Measurements from ENCODE around the gene PRKAG2.

Gene PRKAG2

GRCh38 chr7:151866028-151866427, 10.9 kb downstream of the PRKAG2 start:
- DNase-seq (ENCODE audit: low spot score) = no peak

- no peak for DNase-seq (ENCODE audit: low spot score)
These were observed 11.7 kb downstream of the PRKAG2 start for GRCh38 chr7:151865070-151865670.

- DNase-seq (ENCODE audit: low spot score) = no peak
These were observed 12.4 kb downstream of the PRKAG2 start for GRCh38 chr7:151864561-151864960.

- DNase-seq (ENCODE audit: low spot score) = no peak
These were observed 12.8 kb downstream of the PRKAG2 start for GRCh38 chr7:151864081-151864480.

- no peak for DNase-seq (ENCODE audit: low spot score)
These were observed 13.4 kb downstream of the PRKAG2 start for GRCh38 chr7:151863386-151864079.

GRCh38 chr7:151862606-151863381, 14.1 kb downstream of the PRKAG2 start:
- no peak for DNase-seq (ENCODE audit: low spot score)

GRCh38 chr7:151861881-151862280, 15.0 kb downstream of the PRKAG2 start:
- no peak for DNase-seq (ENCODE audit: low spot score)

- DNase-seq (ENCODE audit: low spot score) = no peak
These were observed 16.1 kb downstream of the PRKAG2 start for GRCh38 chr7:151860771-151861170.

GRCh38 chr7:151859948-151860685, 16.8 kb downstream of the PRKAG2 start:
- no peak for DNase-seq (ENCODE audit: low spot score)

GRCh38 chr7:151859111-151859947, 17.6 kb downstream of the PRKAG2 start:
- no peak for DNase-seq (ENCODE audit: low spot score)

GRCh38 chr7:151858456-151858855, 18.5 kb downstream of the PRKAG2 start:
- DNase-seq (ENCODE audit: low spot score) = no peak

- no peak for DNase-seq (ENCODE audit: low spot score)
These were observed 19.0 kb downstream of the PRKAG2 start for GRCh38 chr7:151857866-151858450.

GRCh38 chr7:151857412-151857811, 19.5 kb downstream of the PRKAG2 start:
- no peak for DNase-seq (ENCODE audit: low spot score)

GRCh38 chr7:151856516-151856915, 20.4 kb downstream of the PRKAG2 start:
- DNase-seq (ENCODE audit: low spot score) = no peak

- no peak for DNase-seq (ENCODE audit: low spot score)
These were observed 20.8 kb downstream of the PRKAG2 start for GRCh38 chr7:151856098-151856497.

GRCh38 chr7:151854720-151855071, 22.2 kb downstream of the PRKAG2 start:
- no peak for DNase-seq (ENCODE audit: low spot score)

GRCh38 chr7:151853896-151854719, 22.8 kb downstream of the PRKAG2 start:
- no peak for DNase-seq (ENCODE audit: low spot score)

- DNase-seq (ENCODE audit: low spot score) = no peak
These were observed 24.2 kb downstream of the PRKAG2 start for GRCh38 chr7:151852486-151853396.

GRCh38 chr7:151851782-151852181, 25.1 kb downstream of the PRKAG2 start:
- DNase-seq (ENCODE audit: low spot score) = no peak

Measured in pons (tissue), 1 donor.